Keratinocyte (primary cell): Measurements from ENCODE around the gene CCDC141. TPM values are rescaled to one million over a fixed set of nuclear protein-coding genes. Genes with fewer than 3 reads are reported as not detected.
"Not testable (repeated sequence)": the region's sequence is repeated elsewhere in the genome, so short reads cannot be mapped to it uniquely, and the experiment has no call there.

Experiments
- DNase-seq: peaks from one replicate; pipeline ENCODE4 v3.0.0-alpha.2; 2011; ENCODE audit warnings: low read depth, missing footprints, low spot score
- FAIRE-seq: peaks from 2 replicates; lab custom pipeline; 2011; peaks lifted over from hg19 to GRCh38; lab: Jason Lieb, UNC
- H2AFZ ChIP-seq: 2 replicates; pipeline ENCODE4 v1.6.0; 2012; ENCODE audit warnings: low read length, control low read depth, inconsistent platforms; ENCODE audit not compliant: control insufficient read depth
- H3K27ac ChIP-seq: 2 replicates; pipeline ENCODE4 v1.5.1; 2011; ENCODE audit warnings: low read length; ENCODE audit not compliant: control insufficient read depth, insufficient read depth
- H3K27me3 ChIP-seq: 3 replicates; pipeline ENCODE4 v1.6.0; 2011; ENCODE audit warnings: low read length; ENCODE audit not compliant: control insufficient read depth, insufficient read depth; ENCODE audit errors: extremely low read depth
- H3K36me3 ChIP-seq, 2 experiments: 2 replicates in 1 of 2; 3 replicates in 1 of 2; pipeline ENCODE4 v1.5.1; 2011; ENCODE audit warnings: low read length in 2 of 2, mild to moderate bottlenecking in 1 of 2; ENCODE audit not compliant: control insufficient read depth in 2 of 2, insufficient read depth in 2 of 2; ENCODE audit errors: extremely low read depth in 1 of 2
- H3K4me1 ChIP-seq: 3 replicates; pipeline ENCODE4 v1.5.1; 2011; ENCODE audit warnings: low read length; ENCODE audit not compliant: control insufficient read depth, insufficient read depth; ENCODE audit errors: extremely low read depth
- H3K4me2 ChIP-seq: 3 replicates; pipeline ENCODE4 v1.6.0; 2011; ENCODE audit warnings: low read depth, low read length; ENCODE audit not compliant: control insufficient read depth, insufficient read depth; ENCODE audit errors: extremely low read depth
- H3K4me3 ChIP-seq, 3 experiments: fragments of 200-600 bp in 1 of 3; sonication (generic) in 1 of 3; 2 replicates in 2 of 3; 3 replicates in 1 of 3; pipeline ENCODE4 v1.5.1; 2011 to 2016; ENCODE audit warnings: low read length in 3 of 3, mild to moderate bottlenecking in 3 of 3, control low read depth in 2 of 3, inconsistent platforms in 1 of 3, low read depth in 1 of 3, mixed read lengths in 1 of 3, mixed run types in 1 of 3, moderate library complexity in 1 of 3; ENCODE audit not compliant: control insufficient read depth in 2 of 3, insufficient read depth in 2 of 3; ENCODE audit errors: extremely low read depth in 1 of 3
- H3K79me2 ChIP-seq: 2 replicates; pipeline ENCODE4 v1.6.0; 2012; ENCODE audit warnings: low read length; ENCODE audit not compliant: control insufficient read depth, insufficient read depth
- H3K9ac ChIP-seq: 3 replicates; pipeline ENCODE4 v1.6.0; 2011; ENCODE audit warnings: low read length; ENCODE audit not compliant: control insufficient read depth, insufficient read depth; ENCODE audit errors: extremely low read depth
- H3K9me1 ChIP-seq: 3 replicates; pipeline ENCODE4 v1.6.0; 2011; ENCODE audit warnings: low read length; ENCODE audit not compliant: control insufficient read depth, insufficient read depth; ENCODE audit errors: extremely low read depth
- H3K9me3 ChIP-seq: 2 replicates; pipeline ENCODE4 v1.5.1; 2012; ENCODE audit warnings: low read depth, low read length; ENCODE audit not compliant: control insufficient read depth
- H4K20me1 ChIP-seq: 3 replicates; pipeline ENCODE4 v1.6.0; 2011; ENCODE audit warnings: low read length; ENCODE audit not compliant: control insufficient read depth, insufficient read depth; ENCODE audit errors: extremely low read depth
- EZH2 ChIP-seq: IDR thresholded peaks from one replicate; pipeline ENCODE4 v1.6.1; 2012; ENCODE audit warnings: inconsistent platforms, mild to moderate bottlenecking, low read length, moderate library complexity
- dilution Hi-C: fragments of 300-500 bp; cut with MboI; formaldehyde crosslinking; loops from one replicate; pipeline ENCODE4 v1.7.0; 2020; ENCODE audit warnings: low sequenced_read_pairs; ENCODE audit not compliant: extremely low pct_ligation_motif_present
- polyA plus RNA-seq, 5 experiments: library from polyadenylated mRNA; depleted of rRNA in 3 of 5; stranded (reverse) in 3 of 5; stranded (forward) in 1 of 5; unstranded in 1 of 5; fragments of >200 nt; gene quantifications; 1 replicate in 1 of 5; 2 replicates in 3 of 5; 3 replicates in 1 of 5; pipeline versions ENCODE4 v1.2.1 to v1.2.3, GENCODE V29; 2011 to 2012; ENCODE audit warnings: missing spikeins in 2 of 5, low read depth in 1 of 5, low replicate concordance in 1 of 5
- TF ChIP-seq, protein P1 (sequence below), 3 experiments: IDR thresholded peaks in 1 of 3; conservative IDR thresholded peaks in 1 of 3; optimal IDR thresholded peaks in 1 of 3; 2 replicates in 2 of 3; 3 replicates in 1 of 3; pipeline versions ENCODE3 to v1.5.1; 2011; ENCODE audit warnings: low read length in 3 of 3, mild to moderate bottlenecking in 3 of 3, moderate library complexity in 2 of 3, control low read depth in 1 of 3, inconsistent platforms in 1 of 3; ENCODE audit not compliant: insufficient read depth in 2 of 3; ENCODE audit errors: extremely low read depth in 1 of 3

CCDC141 gene
- polyA plus RNA-seq, 1 donor (not counting 4 experiments of a cell fraction or from before 2014, with no cell fraction given): not detected

- Histone ChIP-seq H3K27me3 (no peaks in the 10 kb centered on the region), H3K36me3 (no peaks in the 10 kb centered on the region), H4K20me1 (no peaks in the 10 kb centered on the region), H3K27ac (no peak overlapping the region), H3K79me2 (no peaks in the 10 kb centered on the region), H3K4me3 (no peak overlapping the region), H3K4me1 (no peaks in the 10 kb centered on the region), H3K9me3 (no peaks in the 10 kb centered on the region), H3K9me1 (no peaks in the 10 kb centered on the region), H3K4me2 (no peak overlapping the region), H3K9ac (no peak overlapping the region), H2AFZ (no peak overlapping the region)
- dilution Hi-C loops: no loop called here
- FAIRE-seq: no peak
- DNase-seq: no peak
- TF ChIP-seq, protein P1, sequence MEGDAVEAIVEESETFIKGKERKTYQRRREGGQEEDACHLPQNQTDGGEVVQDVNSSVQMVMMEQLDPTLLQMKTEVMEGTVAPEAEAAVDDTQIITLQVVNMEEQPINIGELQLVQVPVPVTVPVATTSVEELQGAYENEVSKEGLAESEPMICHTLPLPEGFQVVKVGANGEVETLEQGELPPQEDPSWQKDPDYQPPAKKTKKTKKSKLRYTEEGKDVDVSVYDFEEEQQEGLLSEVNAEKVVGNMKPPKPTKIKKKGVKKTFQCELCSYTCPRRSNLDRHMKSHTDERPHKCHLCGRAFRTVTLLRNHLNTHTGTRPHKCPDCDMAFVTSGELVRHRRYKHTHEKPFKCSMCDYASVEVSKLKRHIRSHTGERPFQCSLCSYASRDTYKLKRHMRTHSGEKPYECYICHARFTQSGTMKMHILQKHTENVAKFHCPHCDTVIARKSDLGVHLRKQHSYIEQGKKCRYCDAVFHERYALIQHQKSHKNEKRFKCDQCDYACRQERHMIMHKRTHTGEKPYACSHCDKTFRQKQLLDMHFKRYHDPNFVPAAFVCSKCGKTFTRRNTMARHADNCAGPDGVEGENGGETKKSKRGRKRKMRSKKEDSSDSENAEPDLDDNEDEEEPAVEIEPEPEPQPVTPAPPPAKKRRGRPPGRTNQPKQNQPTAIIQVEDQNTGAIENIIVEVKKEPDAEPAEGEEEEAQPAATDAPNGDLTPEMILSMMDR (optimal IDR thresholded peaks at IDR 0.05 in 1 of 3, IDR thresholded peaks at IDR 0.05 in 1 of 3, conservative IDR thresholded peaks at IDR 0.05 in 1 of 3; ENCODE audit: extremely low read depth in 1 of 3, insufficient read depth in 2 of 3, low read length in 3 of 3): no peak
- TF ChIP-seq EZH2: no peak
These were observed 763 bp downstream of the CCDC141 start for GRCh38 chr2:179049203-179049545.

DNA sequence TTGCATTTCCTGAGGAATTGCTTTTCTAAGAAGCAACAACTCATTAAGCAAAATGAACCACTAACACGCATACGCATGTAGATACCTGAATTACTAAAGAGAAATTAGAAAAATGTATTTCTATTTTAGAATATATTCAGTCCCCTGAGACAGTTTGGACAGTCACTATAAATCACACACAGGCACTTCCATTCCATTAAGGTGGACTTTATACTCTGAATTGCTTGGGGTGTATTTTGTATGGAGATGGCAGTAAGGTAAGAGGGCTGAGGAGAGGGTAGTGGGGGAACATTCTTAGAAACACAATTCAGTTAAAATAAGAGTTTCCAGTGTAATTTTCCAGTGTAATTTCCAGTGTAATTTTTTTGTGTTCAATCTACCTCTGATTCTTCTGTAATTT is 1.8 kb downstream of the CCDC141 start:
- Histone ChIP-seq H3K36me3 (no peaks in the 10 kb centered on the region), H3K4me3 (no peak overlapping the region), H3K4me2 (no peak overlapping the region), H4K20me1 (no peaks in the 10 kb centered on the region), H3K79me2 (no peaks in the 10 kb centered on the region), H3K9ac (no peak overlapping the region), H3K9me1 (no peaks in the 10 kb centered on the region), H3K27ac (no peak overlapping the region), H3K27me3 (no peaks in the 10 kb centered on the region), H2AFZ (no peak overlapping the region), H3K9me3 (no peaks in the 10 kb centered on the region), H3K4me1 (no peaks in the 10 kb centered on the region)
- no peak for DNase-seq
- TF ChIP-seq EZH2: no peak
- TF ChIP-seq, protein P1 (optimal IDR thresholded peaks at IDR 0.05 in 1 of 3, IDR thresholded peaks at IDR 0.05 in 1 of 3, conservative IDR thresholded peaks at IDR 0.05 in 1 of 3; ENCODE audit: extremely low read depth in 1 of 3, insufficient read depth in 2 of 3, low read length in 3 of 3): no peak
- FAIRE-seq: no peak
- dilution Hi-C loops: no loop called here

- H4K20me1 ChIP-seq, H3K27me3 ChIP-seq, H3K4me2 ChIP-seq, FAIRE-seq, H3K79me2 ChIP-seq, DNase-seq, H2AFZ ChIP-seq, H3K9me1 ChIP-seq, H3K27ac ChIP-seq, H3K36me3 ChIP-seq, H3K4me1 ChIP-seq, H3K9me3 ChIP-seq, H3K4me3 ChIP-seq, H3K9ac ChIP-seq, dilution Hi-C loops: not testable (repeated sequence)
These were observed 4.3 kb downstream of the CCDC141 start for GRCh38 chr2:179045602-179046001.
